Raji (cell line): ENCODE measurements around the gene TP53I3.

Experiments used
- POLR2A ChIP-seq: IDR thresholded peaks from 2 replicates; pipeline ENCODE4 v1.6.1; 2011; ENCODE audit warnings: low read depth, low read length, control low read depth; ENCODE audit not compliant: insufficient read depth

Gene TP53I3

DNA sequence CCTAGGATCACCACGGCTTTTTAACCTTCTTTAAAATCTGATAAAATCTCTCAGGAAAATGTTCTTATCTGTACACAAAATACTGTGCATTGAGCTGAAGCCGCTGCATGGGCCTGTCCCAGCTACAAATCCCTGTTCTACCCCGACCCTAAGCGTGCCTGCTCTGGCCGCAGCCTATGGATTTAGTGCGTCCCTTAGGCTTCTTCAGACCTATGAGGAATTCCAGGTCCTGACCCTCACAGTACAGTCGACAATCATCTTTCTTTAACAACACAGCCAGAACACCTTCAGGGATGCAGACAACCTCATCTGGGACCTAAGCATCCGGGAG lies 37.0 kb downstream of the TP53I3 start:
- TF ChIP-seq POLR2A, result no peak

DNA sequence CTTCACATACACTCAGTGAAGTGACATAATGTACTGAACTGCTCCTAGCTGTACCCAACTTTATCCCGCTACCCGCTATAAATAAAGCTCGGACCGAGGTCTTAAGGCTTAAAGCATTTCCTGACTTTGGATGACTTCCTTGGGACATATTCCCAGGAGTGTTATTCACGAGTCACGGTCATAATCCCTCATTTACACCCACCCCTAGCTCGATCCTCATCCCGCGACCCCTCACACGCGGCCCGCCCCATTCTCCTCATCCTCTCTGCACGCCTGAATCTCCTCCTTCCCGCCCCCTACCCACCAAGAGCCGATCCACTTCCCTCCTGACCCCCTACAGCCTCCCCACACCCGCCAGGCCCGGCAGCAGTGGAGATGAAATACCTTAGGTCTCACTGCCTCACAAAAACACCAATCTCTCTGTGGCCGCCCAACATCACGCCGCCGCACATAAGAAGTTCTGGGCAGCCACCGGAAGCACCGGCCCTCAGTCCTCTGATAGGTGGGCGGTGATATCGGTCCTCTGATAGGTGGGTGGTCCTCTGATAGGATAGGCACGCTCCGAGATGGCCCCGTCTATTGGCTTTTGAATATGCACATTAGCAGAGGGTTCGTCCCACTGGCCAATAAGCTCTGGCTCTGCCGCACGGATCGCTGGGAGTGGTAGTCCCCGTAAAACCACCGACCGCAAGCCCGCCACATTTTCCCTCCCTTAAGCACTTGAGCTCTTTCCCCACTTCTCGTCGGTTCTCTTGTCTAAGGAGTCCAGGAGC lies 37.5 kb downstream of the TP53I3 start, which contains the start of gene WDCP:
Gene WDCP, minus strand, starts transcription at position 462 of the 773 bp plus-strand sequence. CDS start 7,897 bp downstream, outside the sequence.
- peak; percentile 94 for TF ChIP-seq POLR2A

DNA sequence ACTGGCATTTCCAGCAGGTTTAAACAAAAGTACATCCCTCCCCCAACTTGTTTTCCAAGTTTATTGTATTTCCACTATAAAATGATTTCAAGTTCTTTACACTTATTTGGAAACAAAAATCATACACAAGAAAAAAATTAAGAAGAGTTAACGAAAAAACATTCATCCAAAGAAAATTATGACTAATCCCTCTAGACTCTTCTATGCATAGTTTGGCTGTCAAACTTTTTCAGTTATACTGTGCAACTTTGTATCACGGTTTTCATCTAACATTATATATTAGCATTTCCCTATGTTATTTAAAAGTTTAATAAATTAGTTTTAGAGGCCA lies 38.1 kb downstream of the TP53I3 start:
- no peak for TF ChIP-seq POLR2A

GRCh38 chr2:24045511-24046508 lies 38.8 kb downstream of the TP53I3 start:
- no peak for TF ChIP-seq POLR2A

DNA sequence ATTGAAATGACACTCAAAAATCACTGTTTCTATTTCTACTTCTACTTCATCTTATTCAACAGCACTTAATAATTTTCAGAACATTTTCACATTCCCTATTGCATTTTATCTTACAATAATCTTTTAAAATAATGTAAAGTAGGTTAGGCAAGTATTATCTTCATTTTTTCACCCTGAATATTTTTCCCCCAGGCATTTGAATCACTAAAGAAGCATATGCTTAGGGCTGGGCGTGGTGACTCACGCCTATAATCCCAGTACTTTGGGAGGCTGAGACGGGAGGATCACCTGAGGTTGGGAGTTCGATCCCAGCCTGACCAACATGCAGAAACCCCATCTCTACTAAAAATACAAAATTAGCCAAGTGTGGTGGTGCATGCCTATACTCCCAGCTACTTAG lies 44.1 kb downstream of the TP53I3 start:
- TF ChIP-seq POLR2A, result no peak

GRCh38 chr2:24038786-24039499 lies 45.7 kb downstream of the TP53I3 start:
- TF ChIP-seq POLR2A, result no peak
